Uterus (tissue), 4 donors: ENCODE measurements around the gene SMIM33. TPM values are rescaled to one million over a fixed set of nuclear protein-coding genes. Genes with fewer than 3 reads are reported as not detected.
A peak's percentile ranks its signal among the peaks of the same experiment; 100 is the strongest.
"Not testable (repeated sequence)": the region's sequence is repeated elsewhere in the genome, so short reads cannot be mapped to it uniquely, and the experiment has no call there.

Experiments used
- DNase-seq, 2 donors: peaks; one replicate each; pipeline ENCODE4 v3.0.0-alpha.2; 2019 to 2020
- H3K27ac ChIP-seq, 2 donors: fragments of 200-600 bp; sonication (generic); 1 replicate in 1 of 2; 2 replicates in 1 of 2; pipeline ENCODE4 v1.5.1; 2016 to 2018
- H3K27me3 ChIP-seq, 2 donors: fragments of 200-600 bp; sonication (generic); one replicate each; pipeline ENCODE4 v1.5.1; 2018 to 2019; ENCODE audit warnings: control low read depth in 1 of 2
- H3K36me3 ChIP-seq, 2 donors: fragments of 200-600 bp; sonication (generic); one replicate each; pipeline ENCODE4 v1.5.1; 2019; ENCODE audit warnings: control low read depth in 1 of 2
- H3K4me1 ChIP-seq, 2 donors: fragments of 200-600 bp; sonication (generic); one replicate each; pipeline ENCODE4 v1.5.1; 2018 to 2019; ENCODE audit warnings: control low read depth in 1 of 2
- H3K4me3 ChIP-seq, 2 donors: fragments of 200-600 bp; sonication (generic); 1 replicate in 1 of 2; 2 replicates in 1 of 2; pipeline ENCODE4 v1.5.1; 2018 to 2019; ENCODE audit warnings: mild to moderate bottlenecking in 1 of 2
- H3K9me3 ChIP-seq, 2 donors: fragments of 200-600 bp; sonication (generic); one replicate each; pipeline ENCODE4 v1.5.1; 2019; ENCODE audit warnings: control low read depth in 1 of 2
- POLR2A ChIP-seq, 2 donors: fragments of 450-650 bp; IDR thresholded peaks; one replicate each; pipeline ENCODE4 v1.6.1; 2016; ENCODE audit warnings: antibody characterized with exemption in 2 of 2, mild to moderate bottlenecking in 1 of 2, moderate library complexity in 1 of 2
- intact Hi-C: fragments of 100-400 bp; cut with DNase I; formaldehyde crosslinking; loops from one replicate; pipeline ENCODE4 v1.15.1; 2023; ENCODE audit warnings: low total_unique reads
- total RNA-seq, 4 donors: library from RNA; depleted of rRNA in 3 of 4; stranded (reverse); fragments of >200 nt in 3 of 4; gene quantifications; one replicate each; pipeline versions ENCODE4 v1.1.0 to v1.2.4, GENCODE V29; 2014 to 2023
- TF ChIP-seq, protein P1 (sequence below), 4 experiments: fragments of 200-600 bp in 2 of 4; fragments of 450-650 bp in 2 of 4; sonication (generic) in 2 of 4; IDR thresholded peaks; one replicate each; pipeline ENCODE4 v1.5.1; 2016 to 2019; ENCODE audit warnings: antibody characterized with exemption in 4 of 4, mild to moderate bottlenecking in 2 of 4, moderate library complexity in 1 of 4
- donor health status: DM: yes; HTN: yes; CAD: no.

The SMIM33 gene
- total RNA-seq, 4 donors from 2014 or later = not detected

DNA sequence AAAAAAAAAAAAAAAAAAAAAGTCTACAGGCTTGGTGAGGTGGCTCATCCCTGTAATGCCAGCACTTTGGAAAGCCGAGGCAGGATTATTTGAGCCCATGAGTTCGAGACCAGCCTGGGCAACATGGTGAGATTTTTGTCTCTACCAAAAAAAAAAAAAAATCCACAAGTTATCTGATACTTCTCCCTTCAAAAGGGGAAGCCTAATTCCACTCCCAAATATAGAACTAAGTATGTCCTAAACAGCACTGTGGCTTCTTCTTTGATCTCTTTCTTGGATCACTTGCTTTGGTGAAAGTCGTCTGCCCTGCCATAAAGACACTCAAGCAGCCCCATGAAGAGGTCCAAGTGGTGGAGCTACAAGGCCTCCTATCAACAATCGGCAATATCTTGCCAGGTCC is 30.6 kb downstream of the SMIM33 start:
- intact Hi-C loops = no loop called here
- no peaks in the 10 kb centered on the region for H3K4me1 ChIP-seq
- H3K27me3 ChIP-seq = no peaks in the 10 kb centered on the region
- TF ChIP-seq, protein P1, sequence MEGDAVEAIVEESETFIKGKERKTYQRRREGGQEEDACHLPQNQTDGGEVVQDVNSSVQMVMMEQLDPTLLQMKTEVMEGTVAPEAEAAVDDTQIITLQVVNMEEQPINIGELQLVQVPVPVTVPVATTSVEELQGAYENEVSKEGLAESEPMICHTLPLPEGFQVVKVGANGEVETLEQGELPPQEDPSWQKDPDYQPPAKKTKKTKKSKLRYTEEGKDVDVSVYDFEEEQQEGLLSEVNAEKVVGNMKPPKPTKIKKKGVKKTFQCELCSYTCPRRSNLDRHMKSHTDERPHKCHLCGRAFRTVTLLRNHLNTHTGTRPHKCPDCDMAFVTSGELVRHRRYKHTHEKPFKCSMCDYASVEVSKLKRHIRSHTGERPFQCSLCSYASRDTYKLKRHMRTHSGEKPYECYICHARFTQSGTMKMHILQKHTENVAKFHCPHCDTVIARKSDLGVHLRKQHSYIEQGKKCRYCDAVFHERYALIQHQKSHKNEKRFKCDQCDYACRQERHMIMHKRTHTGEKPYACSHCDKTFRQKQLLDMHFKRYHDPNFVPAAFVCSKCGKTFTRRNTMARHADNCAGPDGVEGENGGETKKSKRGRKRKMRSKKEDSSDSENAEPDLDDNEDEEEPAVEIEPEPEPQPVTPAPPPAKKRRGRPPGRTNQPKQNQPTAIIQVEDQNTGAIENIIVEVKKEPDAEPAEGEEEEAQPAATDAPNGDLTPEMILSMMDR (IDR thresholded peaks at IDR 0.05) = no peak
- TF ChIP-seq POLR2A (IDR thresholded peaks at IDR 0.05) = no peak
- H3K36me3 ChIP-seq = no peaks in the 10 kb centered on the region
- no peak for DNase-seq
- H3K9me3 ChIP-seq = no peaks in the 10 kb centered on the region
- H3K27ac ChIP-seq = no peak overlapping the region
- H3K4me3 ChIP-seq = no peak overlapping the region

DNA sequence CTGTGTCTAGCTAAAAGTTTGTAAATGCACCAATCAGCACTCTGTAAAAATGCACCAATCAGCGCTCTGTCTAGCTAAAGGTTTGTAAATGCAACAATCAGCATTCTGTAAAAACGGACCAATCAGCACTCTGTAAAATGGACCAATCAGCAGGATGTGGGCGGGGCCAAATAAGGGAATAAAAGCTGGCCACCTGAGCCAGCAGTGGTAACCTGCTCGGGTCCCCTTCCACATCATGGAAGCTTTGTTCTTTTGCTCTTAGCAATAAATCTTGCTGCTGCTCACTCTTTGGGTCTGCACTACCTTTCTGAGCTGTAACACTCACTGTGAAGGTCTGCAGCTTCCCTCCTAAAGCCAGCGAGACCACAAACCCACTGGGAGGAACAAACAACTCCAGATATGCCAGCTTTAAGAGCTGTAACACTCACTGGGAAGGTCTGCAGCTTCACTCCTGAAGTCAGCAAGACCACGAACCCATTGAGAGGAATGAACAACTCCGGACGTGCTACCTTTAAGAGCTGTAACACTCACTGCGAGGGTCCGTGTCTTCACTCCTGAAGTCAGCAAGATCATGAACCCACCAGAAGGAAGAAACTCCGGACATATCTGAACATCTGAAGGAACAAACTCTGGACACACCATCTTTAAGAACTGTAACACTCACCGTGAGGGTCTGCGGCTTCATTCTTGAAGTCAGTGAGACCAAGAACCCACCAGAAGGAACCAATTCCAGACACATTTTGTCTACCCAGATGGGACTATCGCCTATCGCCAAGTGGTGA is 32.4 kb downstream of the SMIM33 start:
- DNase-seq, H3K27me3 ChIP-seq, H3K4me3 ChIP-seq, H3K36me3 ChIP-seq, H3K4me1 ChIP-seq, H3K9me3 ChIP-seq, H3K27ac ChIP-seq, intact Hi-C loops: not testable (repeated sequence)

DNA sequence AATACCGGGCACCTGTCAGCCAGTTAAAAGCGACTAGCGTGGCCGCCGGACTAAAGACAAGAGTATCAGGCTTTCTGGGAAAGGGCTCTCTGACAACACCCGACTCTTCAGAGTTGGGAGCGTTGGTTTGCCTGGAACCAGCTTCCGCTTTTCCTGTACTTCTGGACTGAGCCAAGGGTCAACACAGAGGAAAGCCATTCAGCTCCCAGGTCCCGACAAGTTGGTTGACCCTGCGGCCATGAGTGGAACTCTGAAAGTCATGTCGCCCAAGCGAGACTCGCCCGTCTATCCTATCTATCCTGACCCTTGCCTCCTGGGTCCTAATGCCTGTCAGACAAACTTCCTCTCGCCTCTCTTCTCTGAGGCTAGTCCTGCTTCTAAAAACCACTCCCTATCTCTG is 33.1 kb downstream of the SMIM33 start:
- H3K36me3 ChIP-seq, H3K27me3 ChIP-seq, H3K4me3 ChIP-seq, DNase-seq, H3K9me3 ChIP-seq, intact Hi-C loops, H3K4me1 ChIP-seq, H3K27ac ChIP-seq: not testable (repeated sequence)

DNA sequence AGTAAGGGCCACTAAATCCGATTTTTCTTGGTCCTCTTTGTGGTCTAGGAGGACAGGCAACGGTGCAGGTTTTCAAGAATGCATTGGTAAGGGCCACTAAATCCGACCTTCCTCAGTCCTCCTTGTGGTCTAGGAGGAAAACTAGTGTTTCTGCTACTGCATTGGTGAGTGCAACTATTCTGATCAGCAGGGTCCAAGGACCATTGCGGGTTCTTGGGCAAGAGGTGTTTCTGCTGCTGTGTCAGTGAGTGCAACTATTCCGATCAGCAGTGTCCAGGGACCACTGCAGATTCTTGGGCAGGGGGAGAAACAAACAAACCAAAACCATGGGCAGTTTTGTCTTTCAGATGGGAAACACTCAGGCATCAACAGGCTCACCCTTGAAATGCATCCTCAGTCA is 33.9 kb downstream of the SMIM33 start:
- H3K4me3 ChIP-seq, DNase-seq, H3K36me3 ChIP-seq, H3K27me3 ChIP-seq, H3K27ac ChIP-seq, intact Hi-C loops, H3K9me3 ChIP-seq, H3K4me1 ChIP-seq: not testable (repeated sequence)

DNA sequence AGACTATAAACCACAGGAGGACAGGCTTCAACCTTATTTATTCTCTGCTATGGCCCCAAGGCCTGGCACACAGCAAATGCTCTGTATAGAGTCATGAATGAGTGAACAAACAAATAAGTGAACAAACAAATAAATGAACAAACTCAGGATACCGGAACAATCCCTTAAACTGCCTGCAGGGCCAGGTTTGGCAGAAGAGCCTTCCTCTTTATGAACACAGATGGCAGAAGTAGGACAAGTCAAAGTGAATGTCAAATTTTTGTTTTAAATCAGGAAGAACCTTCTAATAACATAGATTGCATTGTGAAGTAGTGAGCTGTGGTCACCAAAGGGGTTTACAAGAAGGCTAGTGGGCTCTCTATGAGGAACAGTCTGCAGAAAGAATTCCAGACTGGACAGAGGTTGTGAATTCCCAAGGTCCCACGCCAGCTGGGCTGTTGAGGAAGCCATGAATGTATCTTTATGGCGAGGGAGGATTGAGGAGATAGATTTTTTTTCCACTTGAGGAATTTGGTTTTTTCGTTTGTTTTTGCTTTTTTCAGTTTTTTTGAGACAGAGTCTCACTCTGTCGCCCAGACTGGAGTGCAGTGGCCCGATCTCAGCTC is 42.1 kb downstream of the SMIM33 start:
- TF ChIP-seq, protein P1 (IDR thresholded peaks at IDR 0.05) = no peak
- no peak for TF ChIP-seq POLR2A (IDR thresholded peaks at IDR 0.05)
- no peaks in the 10 kb centered on the region for H3K27me3 ChIP-seq
- DNase-seq = no peak
- no peaks in the 10 kb centered on the region for H3K4me1 ChIP-seq
- intact Hi-C loops = no loop called here
- H3K27ac ChIP-seq = no peak overlapping the region
- no peak overlapping the region for H3K4me3 ChIP-seq
- no peaks in the 10 kb centered on the region for H3K36me3 ChIP-seq
- H3K9me3 ChIP-seq = no peaks in the 10 kb centered on the region

DNA sequence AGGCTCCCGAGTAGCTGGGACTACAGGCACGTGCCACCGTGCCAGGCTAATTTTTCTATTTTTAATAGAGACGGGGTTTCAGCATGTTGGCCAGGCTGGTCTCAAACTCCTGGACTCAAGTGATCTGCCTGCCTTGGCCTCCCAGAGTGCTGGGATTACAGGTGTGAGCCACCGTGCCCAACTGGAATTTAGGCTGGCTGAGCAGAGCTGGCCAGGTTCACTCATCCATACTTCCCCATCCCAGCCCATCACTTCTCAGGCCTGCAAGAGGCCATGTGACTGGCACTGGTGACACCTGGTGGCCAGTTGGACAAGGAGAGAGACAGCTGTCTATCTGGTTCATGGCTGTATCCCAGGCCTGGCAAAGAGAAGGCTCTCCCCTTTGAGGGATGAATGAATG is 42.6 kb downstream of the SMIM33 start:
- H3K36me3 ChIP-seq, intact Hi-C loops, H3K4me1 ChIP-seq, H3K27ac ChIP-seq, H3K4me3 ChIP-seq, H3K27me3 ChIP-seq, H3K9me3 ChIP-seq: not testable (repeated sequence)
- DNase-seq = peak; percentile 56 to 57
- TF ChIP-seq, protein P1 (IDR thresholded peaks at IDR 0.05) = peak; percentile 35 to 82 (median 51)
